Bronchial smooth muscle cell (primary cell): Measurements from ENCODE around the gene SLC46A1. TPM values are rescaled to one million over a fixed set of nuclear protein-coding genes. Genes with fewer than 3 reads are reported as not detected.

Source experiments
- total RNA-seq: library from RNA; depleted of rRNA; stranded (reverse); fragments of >200 nt; gene quantifications from 2 replicates; pipeline ENCODE4 v1.2.1, GENCODE V29; 2014

The SLC46A1 gene
- 1.9 and 4.0 TPM in 2 replicates for total RNA-seq

GRCh38 chr17:28405632-28406472 lies at the start of gene SLC46A1:
Gene SLC46A1 (minus strand): TSS chr17:28406212. CDS start chr17:28406114, 98 bp downstream.

GRCh38 chr17:28371245-28372202 lies 34.5 kb downstream of the SLC46A1 start, which contains the start of gene SARM1:
Gene SARM1 (plus strand): TSS chr17:28371694. CDS start chr17:28372033, 339 bp downstream.

GRCh38 chr17:28370035-28370743 lies 35.8 kb downstream of the SLC46A1 start, which contains the start of gene VTN:
Gene VTN (minus strand): TSS chr17:28370307. CDS start chr17:28370203, 104 bp downstream.

GRCh38 chr17:28364665-28365363 lies 41.2 kb downstream of the SLC46A1 start, which contains the start of gene SEBOX:
Gene SEBOX (minus strand): TSS chr17:28365199. CDS start chr17:28365151, 48 bp downstream.

GRCh38 chr17:28357061-28357900 lies 48.7 kb downstream of the SLC46A1 start, which contains the start of gene POLDIP2:
Gene POLDIP2 (minus strand): TSS chr17:28357527. CDS start chr17:28357448, 79 bp downstream.

Other genes starting within 250 kb of the SLC46A1 start
- 4.3 and 10.1 TPM in 2 replicates for gene TMEM97, start 87.0 kb downstream of the SLC46A1 start, total RNA-seq
- gene IFT20, start 70.7 kb downstream of the SLC46A1 start, total RNA-seq, result 61.6 and 72.7 TPM in 2 replicates
- gene TNFAIP1, start 70.5 kb downstream of the SLC46A1 start, total RNA-seq, result 13.2 and 16.9 TPM in 2 replicates
- gene POLDIP2, start 48.7 kb downstream of the SLC46A1 start, total RNA-seq, result 47.1 and 62.3 TPM in 2 replicates
- not detected in 2 replicates for gene SEBOX, start 41.0 kb downstream of the SLC46A1 start, total RNA-seq
- gene VTN, start 35.9 kb downstream of the SLC46A1 start, total RNA-seq, result 0.09 TPM in 1 of 2 replicates, not detected in the other
- 3.9 and 7.2 TPM in 2 replicates for gene SARM1, start 34.5 kb downstream of the SLC46A1 start, total RNA-seq
- gene SLC13A2, start 67.4 kb upstream of the SLC46A1 start, total RNA-seq, result not detected in 2 replicates
- not detected in 2 replicates for gene FOXN1, start 100.1 kb upstream of the SLC46A1 start, total RNA-seq
- gene UNC119, start 146.4 kb upstream of the SLC46A1 start, total RNA-seq, result 22.5 and 23.4 TPM in 2 replicates
- gene PIGS, start 165.3 kb upstream of the SLC46A1 start, total RNA-seq, result 26.6 and 49.2 TPM in 2 replicates
- 35.7 and 53.3 TPM in 2 replicates for gene ALDOC, start 170.7 kb upstream of the SLC46A1 start, total RNA-seq
- gene SPAG5, start 192.8 kb upstream of the SLC46A1 start, total RNA-seq, result 2.6 and 7.1 TPM in 2 replicates
- 2.0 and 3.8 TPM in 2 replicates for gene RSKR, start 208.0 kb upstream of the SLC46A1 start, total RNA-seq
- 110 and 118 TPM in 2 replicates for gene BLTP2, start 238.9 kb upstream of the SLC46A1 start, total RNA-seq